SK-N-SH (cell line): ENCODE results near the gene DOCK8.

Source experiments
- CHD2 ChIP-seq: fragments of 150-350 bp; IDR thresholded peaks from 2 replicates; pipeline ENCODE4 v1.6.1; 2018; ENCODE audit warnings: low read length; ENCODE audit not compliant: partially characterized antibody
- ELF1 ChIP-seq: IDR thresholded peaks from 2 replicates; pipeline ENCODE4 v1.4.0; 2012
- GATA2 ChIP-seq: sonication (generic); formaldehyde crosslinking; IDR thresholded peaks from 2 replicates; pipeline ENCODE4 v1.5.0; 2020; ENCODE audit warnings: mild to moderate bottlenecking, missing genetic modification reagents
- MAX ChIP-seq: IDR thresholded peaks from 2 replicates; pipeline ENCODE4 v1.4.0; 2012; ENCODE audit warnings: low read depth
- POLR2AphosphoS5 ChIP-seq: IDR thresholded peaks from 2 replicates; pipeline ENCODE4 v1.6.1; 2012; ENCODE audit warnings: low read depth, low read length
- REST ChIP-seq: IDR thresholded peaks from 2 replicates; pipeline ENCODE4 v1.6.1; 2012; ENCODE audit warnings: mild to moderate bottlenecking, low read depth, low read length, moderate library complexity
- RFX5 ChIP-seq: IDR thresholded peaks from 2 replicates; pipeline ENCODE4 v1.6.1; 2012; ENCODE audit warnings: mild to moderate bottlenecking, improper control_type of control experiment, low read length
- SMC3 ChIP-seq: IDR thresholded peaks from 2 replicates; pipeline ENCODE4 v1.6.1; 2012; ENCODE audit warnings: low read depth, low read length, improper control_type of control experiment
- TAF1 ChIP-seq: IDR thresholded peaks from 2 replicates; pipeline ENCODE4 v1.6.1; 2012; ENCODE audit warnings: low read depth, mild to moderate bottlenecking, low read length, moderate library complexity, borderline replicate concordance
- YY1 ChIP-seq: IDR thresholded peaks from 2 replicates; pipeline ENCODE4 v1.4.0; 2012; ENCODE audit warnings: low read depth, mild to moderate bottlenecking
- TF ChIP-seq, protein P1 (sequence below): fragments of 200-600 bp; sonication (generic); IDR thresholded peaks from 2 replicates; pipeline ENCODE4 v1.6.1; 2017; ENCODE audit warnings: antibody characterized with exemption, mild to moderate bottlenecking, moderate library complexity
- TF ChIP-seq, protein P2 (sequence below): IDR thresholded peaks from 2 replicates; pipeline ENCODE4 v1.4.0; 2012; ENCODE audit warnings: low read depth, borderline replicate concordance

DNA sequence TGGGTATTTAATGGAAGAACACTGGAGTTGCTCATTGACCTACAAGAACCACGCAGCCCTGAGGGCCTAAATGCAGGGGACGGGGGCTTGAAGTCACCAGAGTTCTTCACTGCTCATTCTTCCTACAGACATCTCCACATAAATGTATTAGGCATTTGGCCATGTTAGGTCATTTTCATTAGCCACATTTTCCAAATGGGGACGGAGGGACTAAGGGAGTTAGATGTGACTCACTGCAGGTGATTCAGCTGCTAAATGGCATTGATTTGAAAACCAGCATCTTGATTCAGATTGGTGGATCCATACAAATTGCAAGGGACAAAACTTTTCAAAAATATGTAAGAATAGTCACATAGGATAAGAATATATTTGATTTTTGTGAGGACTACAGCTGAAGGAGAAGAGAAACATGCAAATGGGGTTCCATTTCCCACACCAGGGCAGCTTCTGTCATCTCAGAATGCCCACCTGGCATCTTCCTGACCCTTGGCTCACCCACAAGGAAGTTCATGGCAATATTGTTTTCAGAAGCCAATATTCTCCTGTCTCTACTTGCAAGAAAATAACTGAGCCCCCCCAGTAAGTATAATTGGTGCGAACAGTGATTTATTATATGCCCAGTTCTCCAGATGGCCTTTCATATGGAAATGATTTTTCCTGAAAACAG is 264.8 kb downstream of the DOCK8 start:
- TF ChIP-seq ELF1: no peak
- TF ChIP-seq TAF1: no peak
- TF ChIP-seq, protein P1, sequence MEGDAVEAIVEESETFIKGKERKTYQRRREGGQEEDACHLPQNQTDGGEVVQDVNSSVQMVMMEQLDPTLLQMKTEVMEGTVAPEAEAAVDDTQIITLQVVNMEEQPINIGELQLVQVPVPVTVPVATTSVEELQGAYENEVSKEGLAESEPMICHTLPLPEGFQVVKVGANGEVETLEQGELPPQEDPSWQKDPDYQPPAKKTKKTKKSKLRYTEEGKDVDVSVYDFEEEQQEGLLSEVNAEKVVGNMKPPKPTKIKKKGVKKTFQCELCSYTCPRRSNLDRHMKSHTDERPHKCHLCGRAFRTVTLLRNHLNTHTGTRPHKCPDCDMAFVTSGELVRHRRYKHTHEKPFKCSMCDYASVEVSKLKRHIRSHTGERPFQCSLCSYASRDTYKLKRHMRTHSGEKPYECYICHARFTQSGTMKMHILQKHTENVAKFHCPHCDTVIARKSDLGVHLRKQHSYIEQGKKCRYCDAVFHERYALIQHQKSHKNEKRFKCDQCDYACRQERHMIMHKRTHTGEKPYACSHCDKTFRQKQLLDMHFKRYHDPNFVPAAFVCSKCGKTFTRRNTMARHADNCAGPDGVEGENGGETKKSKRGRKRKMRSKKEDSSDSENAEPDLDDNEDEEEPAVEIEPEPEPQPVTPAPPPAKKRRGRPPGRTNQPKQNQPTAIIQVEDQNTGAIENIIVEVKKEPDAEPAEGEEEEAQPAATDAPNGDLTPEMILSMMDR: no peak
- no peak for TF ChIP-seq RFX5
- TF ChIP-seq POLR2AphosphoS5: no peak
- TF ChIP-seq REST: no peak
- no peak for TF ChIP-seq MAX
- TF ChIP-seq YY1: no peak
- no peak for TF ChIP-seq CHD2
- no peak for TF ChIP-seq SMC3
- TF ChIP-seq, protein P2, sequence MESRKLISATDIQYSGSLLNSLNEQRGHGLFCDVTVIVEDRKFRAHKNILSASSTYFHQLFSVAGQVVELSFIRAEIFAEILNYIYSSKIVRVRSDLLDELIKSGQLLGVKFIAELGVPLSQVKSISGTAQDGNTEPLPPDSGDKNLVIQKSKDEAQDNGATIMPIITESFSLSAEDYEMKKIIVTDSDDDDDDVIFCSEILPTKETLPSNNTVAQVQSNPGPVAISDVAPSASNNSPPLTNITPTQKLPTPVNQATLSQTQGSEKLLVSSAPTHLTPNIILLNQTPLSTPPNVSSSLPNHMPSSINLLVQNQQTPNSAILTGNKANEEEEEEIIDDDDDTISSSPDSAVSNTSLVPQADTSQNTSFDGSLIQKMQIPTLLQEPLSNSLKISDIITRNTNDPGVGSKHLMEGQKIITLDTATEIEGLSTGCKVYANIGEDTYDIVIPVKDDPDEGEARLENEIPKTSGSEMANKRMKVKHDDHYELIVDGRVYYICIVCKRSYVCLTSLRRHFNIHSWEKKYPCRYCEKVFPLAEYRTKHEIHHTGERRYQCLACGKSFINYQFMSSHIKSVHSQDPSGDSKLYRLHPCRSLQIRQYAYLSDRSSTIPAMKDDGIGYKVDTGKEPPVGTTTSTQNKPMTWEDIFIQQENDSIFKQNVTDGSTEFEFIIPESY: no peak
- TF ChIP-seq GATA2 (CRISPR knock-in tag): no peak
